HEK293 (cell line): ENCODE data around the gene CYP4F8.

Source experiments
- CTCF ChIA-PET: fragments of 350-600 bp; formaldehyde crosslinking; extraction: SDS; loops from one replicate; lab custom pipeline; 2021; ENCODE audit warnings: antibody characterized with exemption; lab: Yijun Ruan, JAX
- POLR2A ChIA-PET: fragments of 300-600 bp; formaldehyde crosslinking; extraction: SDS; loops from one replicate; lab custom pipeline; 2020; ENCODE audit warnings: antibody characterized with exemption, inconsistent platforms; lab: Yijun Ruan, JAX
- H3K27ac ChIP-seq: fragments of 200-500 bp; sonication (Bioruptor generic); 2 replicates; pipeline ENCODE4 v1.5.1; 2014; ENCODE audit warnings: low read depth, low read length, control low read depth, inconsistent platforms; ENCODE audit errors: extremely low read depth
- H3K36me3 ChIP-seq, 2 experiments: fragments of 200-500 bp in 1 of 2; sonication (Bioruptor generic) in 1 of 2; 1 replicate in 1 of 2; 2 replicates in 1 of 2; pipeline ENCODE4 v1.5.1; 2014 to 2017; ENCODE audit warnings: inconsistent platforms in 2 of 2, low read length in 2 of 2; ENCODE audit not compliant: control insufficient read depth in 2 of 2, insufficient read depth in 1 of 2
- H3K4me1 ChIP-seq: fragments of 200-500 bp; sonication (Bioruptor generic); 2 replicates; pipeline ENCODE4 v1.5.1; 2014; ENCODE audit warnings: mild to moderate bottlenecking, low read length, inconsistent platforms; ENCODE audit not compliant: control insufficient read depth, insufficient read depth
- H3K4me3 ChIP-seq: 2 replicates; pipeline ENCODE4 v1.5.1; 2011; ENCODE audit warnings: low read depth, mild to moderate bottlenecking, control low read depth, low read length, moderate library complexity
- H3K9me3 ChIP-seq: fragments of 200-500 bp; sonication (Bioruptor generic); 2 replicates; pipeline ENCODE4 v1.5.1; 2014; ENCODE audit warnings: low read depth, low read length, inconsistent platforms; ENCODE audit not compliant: control insufficient read depth, insufficient read depth
- HOXD13 ChIP-seq: sonication (generic); formaldehyde crosslinking; IDR thresholded peaks from 2 replicates; pipeline ENCODE4 v1.8.0; 2022; ENCODE audit warnings: missing genetic modification reagents, borderline replicate concordance
- KLF8 ChIP-seq: fragments of 450-650 bp; formaldehyde crosslinking; IDR thresholded peaks from 2 replicates; pipeline ENCODE4 v1.5.1; 2016; ENCODE audit warnings: missing biosample characterization, missing genetic modification characterization
- SCRT2 ChIP-seq: fragments of 450-650 bp; formaldehyde crosslinking; IDR thresholded peaks from 2 replicates; pipeline ENCODE4 v1.5.1; 2016; ENCODE audit warnings: missing biosample characterization, missing genetic modification characterization
- SP3 ChIP-seq: fragments of 450-650 bp; formaldehyde crosslinking; IDR thresholded peaks from 2 replicates; pipeline ENCODE4 v1.5.1; 2016; ENCODE audit warnings: missing biosample characterization, missing genetic modification characterization
- TSHZ1 ChIP-seq: fragments of 450-650 bp; formaldehyde crosslinking; IDR thresholded peaks from 2 replicates; pipeline ENCODE4 v1.5.1; 2016; ENCODE audit warnings: missing biosample characterization, missing genetic modification characterization, borderline replicate concordance
- ZBTB20 ChIP-seq: fragments of 450-650 bp; formaldehyde crosslinking; IDR thresholded peaks from 2 replicates; pipeline ENCODE4 v1.5.1; 2016; ENCODE audit warnings: missing biosample characterization, missing genetic modification characterization
- ZFP3 ChIP-seq: fragments of 450-650 bp; formaldehyde crosslinking; IDR thresholded peaks from 2 replicates; pipeline ENCODE4 v1.5.1; 2016; ENCODE audit warnings: low read depth, missing biosample characterization, missing genetic modification characterization
- ZFP37 ChIP-seq: fragments of 450-650 bp; formaldehyde crosslinking; IDR thresholded peaks from 2 replicates; pipeline ENCODE4 v1.5.1; 2016; ENCODE audit warnings: missing biosample characterization, missing genetic modification characterization
- ZNF140 ChIP-seq: fragments of 450-650 bp; formaldehyde crosslinking; IDR thresholded peaks from 2 replicates; pipeline ENCODE4 v1.5.1; 2016; ENCODE audit warnings: missing biosample characterization, missing genetic modification characterization
- ZNF174 ChIP-seq: fragments of 450-650 bp; formaldehyde crosslinking; IDR thresholded peaks from 2 replicates; pipeline ENCODE4 v1.5.0; 2017; ENCODE audit warnings: missing biosample characterization, mild to moderate bottlenecking, missing genetic modification characterization
- ZNF221 ChIP-seq: fragments of 450-650 bp; formaldehyde crosslinking; IDR thresholded peaks from 2 replicates; pipeline ENCODE4 v1.5.1; 2017; ENCODE audit warnings: missing biosample characterization, missing genetic modification characterization, borderline replicate concordance
- ZNF354C ChIP-seq: fragments of 450-650 bp; formaldehyde crosslinking; IDR thresholded peaks from 2 replicates; pipeline ENCODE4 v1.5.1; 2016; ENCODE audit warnings: missing biosample characterization, missing genetic modification characterization, low read depth, borderline replicate concordance
- ZNF366 ChIP-seq: fragments of 450-650 bp; formaldehyde crosslinking; conservative IDR thresholded peaks from 2 replicates; pipeline ENCODE4 v1.5.1; 2016; ENCODE audit warnings: missing biosample characterization, missing genetic modification characterization
- ZNF521 ChIP-seq: fragments of 450-650 bp; formaldehyde crosslinking; IDR thresholded peaks from 2 replicates; pipeline ENCODE4 v1.5.1; 2017; ENCODE audit warnings: missing biosample characterization, mild to moderate bottlenecking, missing genetic modification characterization
- ZNF560 ChIP-seq: fragments of 450-650 bp; formaldehyde crosslinking; IDR thresholded peaks from 2 replicates; pipeline ENCODE4 v1.5.1; 2017; ENCODE audit warnings: missing biosample characterization, missing genetic modification characterization, borderline replicate concordance
- ZNF600 ChIP-seq: fragments of 450-650 bp; formaldehyde crosslinking; IDR thresholded peaks from 2 replicates; pipeline ENCODE4 v1.5.1; 2016; ENCODE audit warnings: missing biosample characterization, missing genetic modification characterization
- ZNF645 ChIP-seq: fragments of 450-650 bp; formaldehyde crosslinking; IDR thresholded peaks from 2 replicates; pipeline ENCODE4; 2016; ENCODE audit warnings: missing biosample characterization, missing genetic modification characterization
- ZNF654 ChIP-seq: fragments of 450-650 bp; formaldehyde crosslinking; IDR thresholded peaks from 2 replicates; pipeline ENCODE4 v1.5.1; 2016; ENCODE audit warnings: low read depth, missing biosample characterization, missing genetic modification characterization
- ZNF747 ChIP-seq: fragments of 450-650 bp; formaldehyde crosslinking; IDR thresholded peaks from 2 replicates; pipeline ENCODE4 v1.5.1; 2016; ENCODE audit warnings: missing biosample characterization, missing genetic modification characterization
- ZNF792 ChIP-seq: fragments of 450-650 bp; formaldehyde crosslinking; IDR thresholded peaks from 2 replicates; pipeline ENCODE4 v1.5.1; 2016; ENCODE audit warnings: missing biosample characterization, missing genetic modification characterization
- ZSCAN4 ChIP-seq: fragments of 450-650 bp; formaldehyde crosslinking; IDR thresholded peaks from 2 replicates; pipeline ENCODE4 v1.5.1; 2017; ENCODE audit warnings: missing biosample characterization, missing genetic modification characterization
- TF ChIP-seq, protein P1 (sequence below): IDR thresholded peaks from 2 replicates; pipeline ENCODE4 v1.6.1; 2011; ENCODE audit warnings: mild to moderate bottlenecking, low read depth, low read length, borderline replicate concordance
- TF ChIP-seq, protein P2 (sequence below): fragments of 450-650 bp; formaldehyde crosslinking; conservative IDR thresholded peaks from 2 replicates; pipeline ENCODE4 v1.5.1; 2016; ENCODE audit warnings: low read depth, missing biosample characterization, missing genetic modification characterization

Gene CYP4F8

DNA sequence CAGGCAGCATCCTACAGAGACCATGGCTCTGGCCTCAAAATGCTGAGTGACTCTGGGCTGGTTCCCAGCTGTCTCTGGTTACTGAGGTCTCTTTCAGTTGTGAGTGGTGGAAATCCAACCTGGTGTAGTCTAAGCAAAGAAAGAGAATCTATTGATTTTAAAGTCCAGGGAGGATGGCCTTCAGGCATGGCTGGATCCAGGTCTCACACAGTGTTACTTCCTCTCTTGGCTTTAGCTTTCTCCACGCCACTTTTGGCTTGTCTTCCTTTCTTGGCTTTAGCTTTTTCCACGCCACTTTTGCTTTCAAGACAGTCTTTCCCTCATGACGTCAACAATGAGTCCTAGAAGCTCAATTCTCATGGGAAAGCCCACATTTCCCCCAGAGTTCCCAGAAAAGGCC is 29.8 kb downstream of the CYP4F8 start (continued):
- TF ChIP-seq TSHZ1 (tag by site-specific recombination), result no peak
- no peak for TF ChIP-seq KLF8 (tag by site-specific recombination)
- no peak for TF ChIP-seq ZNF221 (tag by site-specific recombination)
- TF ChIP-seq, protein P1, sequence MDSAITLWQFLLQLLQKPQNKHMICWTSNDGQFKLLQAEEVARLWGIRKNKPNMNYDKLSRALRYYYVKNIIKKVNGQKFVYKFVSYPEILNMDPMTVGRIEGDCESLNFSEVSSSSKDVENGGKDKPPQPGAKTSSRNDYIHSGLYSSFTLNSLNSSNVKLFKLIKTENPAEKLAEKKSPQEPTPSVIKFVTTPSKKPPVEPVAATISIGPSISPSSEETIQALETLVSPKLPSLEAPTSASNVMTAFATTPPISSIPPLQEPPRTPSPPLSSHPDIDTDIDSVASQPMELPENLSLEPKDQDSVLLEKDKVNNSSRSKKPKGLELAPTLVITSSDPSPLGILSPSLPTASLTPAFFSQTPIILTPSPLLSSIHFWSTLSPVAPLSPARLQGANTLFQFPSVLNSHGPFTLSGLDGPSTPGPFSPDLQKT, result no peak
- TF ChIP-seq ZNF654 (tag by site-specific recombination), result no peak
- TF ChIP-seq ZNF600 (tag by site-specific recombination), result no peak
- TF ChIP-seq ZBTB20 (tag by site-specific recombination), result no peak

- no peak overlapping the region for H3K4me3 ChIP-seq
- POLR2A ChIA-PET, result no interaction called here
- H3K27ac ChIP-seq, result no peak overlapping the region
- no peaks in the 10 kb centered on the region for H3K36me3 ChIP-seq
- CTCF ChIA-PET, result interaction anchor here (1.2 kb wide), 1 partner anchor 533 kb away, joined by 3 read pairs; no protein-coding TSS in a partner anchor
- H3K9me3 ChIP-seq, result no peaks in the 10 kb centered on the region
- TF ChIP-seq ZNF366, result no peak
- TF ChIP-seq SCRT2 (tag by site-specific recombination), result no peak
- TF ChIP-seq ZNF645 (tag by site-specific recombination), result no peak
- TF ChIP-seq ZSCAN4 (tag by site-specific recombination), result no peak
- no peak for TF ChIP-seq HOXD13
- TF ChIP-seq ZNF792 (tag by site-specific recombination), result no peak
- no peak for TF ChIP-seq ZNF354C
- no peak for TF ChIP-seq SP3
- no peak for TF ChIP-seq ZNF747 (tag by site-specific recombination)
- TF ChIP-seq ZNF560 (tag by site-specific recombination), result no peak
- TF ChIP-seq ZNF521 (tag by site-specific recombination), result no peak
- TF ChIP-seq ZFP37 (tag by site-specific recombination), result no peak
- TF ChIP-seq, protein P2, sequence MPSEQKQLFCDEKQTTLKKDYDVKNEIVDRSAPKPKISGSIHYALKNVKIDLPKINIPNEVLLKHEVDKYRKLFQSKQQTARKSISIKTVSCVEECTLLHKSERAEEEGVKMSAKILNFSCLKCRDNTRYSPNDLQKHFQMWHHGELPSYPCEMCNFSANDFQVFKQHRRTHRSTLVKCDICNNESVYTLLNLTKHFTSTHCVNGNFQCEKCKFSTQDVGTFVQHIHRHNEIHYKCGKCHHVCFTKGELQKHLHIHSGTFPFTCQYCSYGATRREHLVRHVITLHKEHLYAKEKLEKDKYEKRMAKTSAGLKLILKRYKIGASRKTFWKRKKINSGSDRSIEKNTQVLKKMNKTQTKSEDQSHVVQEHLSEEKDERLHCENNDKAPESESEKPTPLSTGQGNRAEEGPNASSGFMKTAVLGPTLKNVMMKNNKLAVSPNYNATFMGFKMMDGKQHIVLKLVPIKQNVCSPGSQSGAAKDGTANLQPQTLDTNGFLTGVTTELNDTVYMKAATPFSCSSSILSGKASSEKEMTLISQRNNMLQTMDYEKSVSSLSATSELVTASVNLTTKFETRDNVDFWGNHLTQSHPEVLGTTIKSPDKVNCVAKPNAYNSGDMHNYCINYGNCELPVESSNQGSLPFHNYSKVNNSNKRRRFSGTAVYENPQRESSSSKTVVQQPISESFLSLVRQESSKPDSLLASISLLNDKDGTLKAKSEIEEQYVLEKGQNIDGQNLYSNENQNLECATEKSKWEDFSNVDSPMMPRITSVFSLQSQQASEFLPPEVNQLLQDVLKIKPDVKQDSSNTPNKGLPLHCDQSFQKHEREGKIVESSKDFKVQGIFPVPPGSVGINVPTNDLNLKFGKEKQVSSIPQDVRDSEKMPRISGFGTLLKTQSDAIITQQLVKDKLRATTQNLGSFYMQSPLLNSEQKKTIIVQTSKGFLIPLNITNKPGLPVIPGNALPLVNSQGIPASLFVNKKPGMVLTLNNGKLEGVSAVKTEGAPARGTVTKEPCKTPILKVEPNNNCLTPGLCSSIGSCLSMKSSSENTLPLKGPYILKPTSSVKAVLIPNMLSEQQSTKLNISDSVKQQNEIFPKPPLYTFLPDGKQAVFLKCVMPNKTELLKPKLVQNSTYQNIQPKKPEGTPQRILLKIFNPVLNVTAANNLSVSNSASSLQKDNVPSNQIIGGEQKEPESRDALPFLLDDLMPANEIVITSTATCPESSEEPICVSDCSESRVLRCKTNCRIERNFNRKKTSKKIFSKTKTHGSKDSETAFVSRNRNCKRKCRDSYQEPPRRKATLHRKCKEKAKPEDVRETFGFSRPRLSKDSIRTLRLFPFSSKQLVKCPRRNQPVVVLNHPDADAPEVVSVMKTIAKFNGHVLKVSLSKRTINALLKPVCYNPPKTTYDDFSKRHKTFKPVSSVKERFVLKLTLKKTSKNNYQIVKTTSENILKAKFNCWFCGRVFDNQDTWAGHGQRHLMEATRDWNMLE (tag by site-specific recombination), result no peak
- no peak for TF ChIP-seq ZNF140 (tag by site-specific recombination)
- TF ChIP-seq ZNF174, result no peak
- TF ChIP-seq ZFP3 (tag by site-specific recombination), result no peak
- TF ChIP-seq, all 188 proteins: peak for 0
- H3K4me1 ChIP-seq, result no peaks in the 10 kb centered on the region
Observed at GRCh38 chr19:15649526-15649925, 34.5 kb downstream of the CYP4F8 start.
